HUDEP-2 (cell line): ENCODE data around the gene SLC36A2.
A peak's percentile ranks its signal among the peaks of the same experiment; 100 is the strongest.
"Not testable (repeated sequence)": the region's sequence is repeated elsewhere in the genome, so short reads cannot be mapped to it uniquely, and the experiment has no call there.

Experiments used
- DNase-seq, 76 experiments: peaks; one replicate each; lab custom pipeline; 2025; ENCODE audit not compliant: unreplicated experiment in 76 of 76; lab: John Stamatoyannopoulos, UW

SLC36A2 gene

DNA sequence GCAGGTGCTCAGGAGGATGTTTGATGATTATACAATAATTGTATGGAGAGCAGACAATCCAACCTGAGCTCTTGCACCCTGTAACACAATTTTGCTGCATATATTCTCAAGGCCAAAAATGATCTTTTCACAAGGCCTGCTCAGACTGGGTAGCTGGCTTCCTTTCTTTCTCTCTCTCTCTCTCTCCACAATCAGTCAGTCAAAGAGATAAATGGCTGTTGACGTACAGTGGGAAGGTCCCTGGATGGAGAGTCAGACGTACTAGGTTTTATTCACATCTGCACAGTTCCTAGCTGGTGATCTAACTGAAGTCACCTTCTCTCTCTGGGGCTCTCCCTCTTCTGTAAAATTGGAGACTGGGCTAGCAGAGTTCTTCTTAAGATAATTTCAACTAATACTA is 19.8 kb downstream of the SLC36A2 start:
- no peak for DNase-seq

GRCh38 chr5:151326266-151326665 is 21.1 kb downstream of the SLC36A2 start:
- DNase-seq = no peak

- no peak for DNase-seq
Measured at GRCh38 chr5:151320481-151320880, 26.9 kb downstream of the SLC36A2 start.

DNA sequence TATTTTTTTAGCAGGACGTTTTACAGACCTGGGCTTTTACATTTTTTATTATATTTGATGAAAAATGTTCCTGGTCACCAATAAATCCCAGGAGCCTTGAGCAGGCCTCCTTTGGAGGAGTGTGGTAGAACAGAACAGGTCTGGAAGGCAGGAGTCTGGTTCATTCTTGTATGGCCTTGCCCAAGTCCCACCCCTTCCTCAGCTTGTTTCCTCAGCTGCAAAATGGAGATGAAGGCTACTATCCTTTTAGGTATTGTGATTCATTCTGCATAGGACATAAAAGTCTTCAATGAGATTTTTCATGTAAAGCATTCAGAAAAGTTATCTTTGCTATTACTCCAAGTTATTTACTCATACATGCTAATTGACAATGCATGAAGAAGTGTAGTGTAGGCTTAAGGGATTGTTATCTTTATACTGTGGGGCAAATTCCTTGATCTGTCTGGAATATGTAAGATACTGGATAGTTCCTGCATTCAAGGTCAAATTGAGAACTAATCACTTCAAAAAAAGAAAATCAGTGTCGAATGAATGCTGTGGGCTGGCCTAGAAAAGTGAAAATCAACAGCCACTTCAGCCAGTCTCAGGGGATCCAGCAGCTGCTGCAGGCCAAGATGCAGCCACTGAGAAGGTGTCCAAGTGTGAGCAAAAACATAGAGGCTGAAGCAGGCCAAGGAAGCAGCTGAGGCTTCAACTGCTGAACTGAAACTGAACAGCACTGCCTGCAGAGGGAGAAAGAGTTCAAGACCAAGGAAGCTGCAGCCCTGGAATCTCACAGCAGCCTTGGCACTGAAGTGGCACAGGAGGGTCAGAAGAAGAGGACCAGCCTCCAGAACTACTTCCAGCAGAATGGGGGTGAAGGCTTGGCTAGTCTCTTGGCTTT is 28.3 kb downstream of the SLC36A2 start:
- peak in 14 of 76 experiments; percentile 2 to 26 (median 5) for DNase-seq

GRCh38 chr5:151317871-151318270 is 29.5 kb downstream of the SLC36A2 start:
- DNase-seq = no peak

DNA sequence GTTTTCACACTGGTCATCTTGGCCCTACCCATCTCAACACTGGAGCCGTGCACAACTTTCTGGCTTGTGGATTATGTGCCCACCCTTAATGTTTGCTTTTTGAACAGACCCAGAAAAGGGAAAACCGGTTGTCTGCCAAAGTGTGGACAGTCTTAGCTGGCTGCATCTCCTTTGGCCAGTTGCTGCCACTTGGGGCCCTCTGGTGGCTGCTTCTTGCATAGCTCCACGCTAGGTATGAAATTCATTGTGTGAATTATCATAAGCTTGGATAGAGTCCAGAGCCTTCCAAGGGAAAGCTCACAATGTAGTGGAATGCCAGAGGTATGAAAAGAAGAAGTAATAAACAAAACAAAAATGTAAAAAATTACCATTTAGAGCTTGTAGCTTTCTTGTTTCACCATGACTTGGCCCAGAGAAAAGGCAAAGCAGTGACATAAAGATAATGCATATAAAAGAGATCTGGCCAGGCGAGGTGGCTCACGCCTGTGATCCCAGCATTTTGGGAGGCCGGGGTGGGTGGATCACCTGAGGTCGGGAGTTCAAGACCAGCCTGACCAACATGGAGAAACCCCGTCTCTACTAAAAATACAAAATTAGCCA is 31.3 kb downstream of the SLC36A2 start:
- peak in 63 of 76 experiments; percentile 4 to 73 (median 39) for DNase-seq

DNA sequence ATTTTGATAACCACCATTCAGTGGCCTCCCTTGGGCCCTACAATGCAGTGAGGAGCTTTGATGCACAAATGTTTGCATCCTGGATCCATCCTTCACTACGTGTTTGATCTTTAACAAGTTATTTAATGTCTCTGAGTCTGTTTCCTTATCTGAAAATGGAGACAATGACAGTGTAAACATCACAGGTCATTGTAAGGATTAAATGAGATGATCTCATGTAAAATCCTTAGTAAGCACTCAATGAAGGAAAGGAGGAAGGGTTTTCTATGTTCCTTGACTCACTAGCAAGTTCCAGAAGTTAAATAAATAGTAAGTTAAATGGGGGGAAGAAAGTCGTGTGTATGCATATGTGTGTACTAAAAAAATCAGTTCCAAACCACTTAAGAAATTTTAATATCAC is 34.0 kb downstream of the SLC36A2 start:
- DNase-seq = no peak

DNA sequence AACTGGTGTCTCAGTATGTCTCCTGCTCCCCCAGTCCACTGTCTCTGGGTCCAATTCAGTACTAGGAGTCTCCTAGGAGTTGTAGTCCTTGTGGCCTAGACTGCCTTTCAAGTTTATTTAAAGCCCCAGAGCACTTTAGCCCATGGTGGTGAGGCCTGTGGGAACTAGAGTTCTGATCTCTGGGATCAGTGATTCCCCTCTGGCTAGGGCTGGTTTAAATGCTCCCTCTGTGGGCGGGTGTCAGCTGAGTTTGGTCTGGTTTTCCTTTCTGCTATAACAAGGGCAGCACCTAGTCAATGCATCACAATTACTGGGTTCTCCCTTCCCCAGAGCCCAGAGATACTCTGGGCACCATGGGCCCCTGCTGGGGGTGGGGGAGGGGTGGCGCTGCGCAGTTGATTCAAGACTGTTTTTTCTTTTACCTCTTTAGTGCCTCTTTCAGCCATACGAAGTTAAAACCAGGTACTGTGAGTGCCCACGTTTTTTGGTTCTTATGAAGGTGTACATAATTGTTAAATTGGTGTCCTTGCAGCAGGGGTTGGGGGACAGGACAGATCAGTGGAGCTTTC is 34.5 kb downstream of the SLC36A2 start:
- DNase-seq = no peak

- DNase-seq = no peak
Measured at GRCh38 chr5:151310932-151311331, 36.4 kb downstream of the SLC36A2 start.

DNA sequence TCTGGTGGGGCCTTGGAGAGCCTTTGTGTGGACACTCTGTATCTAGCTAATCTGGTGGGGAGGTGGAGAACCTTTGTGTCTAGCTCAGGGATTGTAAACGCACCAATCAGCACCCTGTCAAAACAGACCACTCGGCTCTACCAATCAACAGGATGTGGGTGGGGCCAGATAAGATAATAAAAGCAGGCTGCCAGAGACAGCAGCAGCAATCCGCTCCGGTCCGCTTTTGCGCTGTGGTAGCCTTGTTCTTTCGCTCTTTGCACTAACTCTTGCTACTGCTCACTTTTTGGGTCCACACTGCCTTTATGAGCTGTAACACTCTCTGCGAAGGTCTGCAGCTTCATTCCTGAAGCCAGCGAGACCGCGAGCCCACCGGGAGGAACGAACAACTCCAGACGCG is 37.5 kb downstream of the SLC36A2 start:
- DNase-seq = not testable (repeated sequence)

GRCh38 chr5:151309266-151309665 is 38.1 kb downstream of the SLC36A2 start:
- not testable (repeated sequence) for DNase-seq

GRCh38 chr5:151303666-151304065 is 43.7 kb downstream of the SLC36A2 start, which contains the start of gene SLC36A3:
TSS of gene SLC36A3 (minus strand) at chr5:151303766. CDS start at chr5:151303354, 412 bp downstream.
- no peak for DNase-seq

GRCh38 chr5:151298063-151298855 is 49.1 kb downstream of the SLC36A2 start:
- peak in 14 of 76 experiments; percentile 1 to 38 (median 12) for DNase-seq

DNA sequence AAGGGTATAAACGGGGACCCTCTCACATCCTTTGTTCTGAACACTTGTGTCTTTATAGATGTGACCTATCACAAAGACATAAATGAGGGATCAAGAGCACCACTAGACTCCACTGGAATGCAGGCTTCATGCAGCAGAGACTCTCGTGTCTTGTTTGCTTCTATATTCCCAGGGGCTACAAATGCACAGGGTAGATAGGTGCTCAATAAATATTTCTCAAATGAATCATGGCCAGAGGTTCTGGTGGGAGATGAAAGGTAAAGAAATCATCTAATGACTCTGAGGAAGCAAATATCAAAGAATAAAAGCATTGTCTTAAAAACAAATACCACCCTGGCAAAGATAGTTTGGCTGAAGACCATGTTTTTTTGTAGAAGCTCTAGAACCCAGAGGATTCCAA is 50.4 kb downstream of the SLC36A2 start:
- DNase-seq = no peak

GRCh38 chr5:151296478-151296830 is 50.9 kb downstream of the SLC36A2 start:
- no peak for DNase-seq

- no peak for DNase-seq
Measured at GRCh38 chr5:151295791-151296477, 51.4 kb downstream of the SLC36A2 start.

GRCh38 chr5:151295138-151295537 is 52.2 kb downstream of the SLC36A2 start:
- DNase-seq = no peak

DNA sequence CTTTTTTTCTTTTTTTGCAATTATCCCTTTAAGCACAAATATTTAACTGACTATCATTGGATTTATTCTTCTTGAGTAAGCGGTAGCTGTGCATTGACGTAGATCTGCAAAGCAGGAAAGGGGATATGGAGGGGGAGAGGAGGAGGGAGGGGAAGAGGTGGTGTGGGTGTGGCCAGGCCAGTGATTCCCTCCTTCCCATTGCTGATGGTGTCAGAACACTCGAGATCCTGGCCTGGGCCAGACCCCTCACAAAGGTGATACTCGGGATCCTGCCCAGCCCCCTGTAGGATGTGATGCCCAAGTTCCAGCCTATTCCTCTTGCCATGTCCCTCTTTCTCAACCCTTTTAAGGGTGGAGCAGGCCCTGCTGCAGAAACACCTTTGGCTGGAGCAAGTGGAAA is 53.7 kb downstream of the SLC36A2 start:
- no peak for DNase-seq

DNA sequence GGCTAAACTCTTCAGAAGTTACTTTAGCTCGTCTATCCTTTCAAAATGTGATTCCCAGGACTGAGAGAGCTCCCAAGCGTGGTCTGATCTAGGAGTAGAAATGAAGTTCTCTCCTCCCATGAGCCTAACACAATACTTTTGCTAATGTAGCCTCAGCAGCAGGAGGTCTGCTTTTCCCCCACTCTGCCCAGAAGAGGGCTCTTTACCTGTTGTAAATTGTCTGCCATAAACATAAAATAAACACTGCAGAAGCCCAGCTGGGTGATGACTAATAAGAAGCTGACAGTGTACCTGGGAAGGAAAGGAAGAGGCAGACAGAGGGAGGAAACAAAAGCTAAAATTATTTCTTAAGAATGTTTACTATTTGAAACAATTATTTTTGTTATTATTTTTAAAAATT is 59.2 kb downstream of the SLC36A2 start:
- DNase-seq = peak in 2 of 76 experiments; percentile 6 to 15

GRCh38 chr5:151286246-151286645 is 61.1 kb downstream of the SLC36A2 start:
- no peak for DNase-seq
